ENCODE measurements around the gene TMEM116. TPM values are rescaled to one million over a fixed set of nuclear protein-coding genes. Genes with fewer than 3 reads are reported as not detected.

The TMEM116 gene
- total RNA-seq, 1 donor from 2014 or later, result 10.7 TPM

- no peaks in the 10 kb centered on the region for H3K36me3 ChIP-seq (ENCODE audit: control insufficient read depth, insufficient read depth, low read length)
- no peak for TF ChIP-seq CTCF (IDR thresholded peaks at IDR 0.05; ENCODE audit: insufficient read depth, low read length, poor library complexity, severe bottlenecking)
- DNase-seq (ENCODE audit: low read depth), result no peak
- H3K27me3 ChIP-seq (ENCODE audit: control insufficient read depth, insufficient read depth, low read length), result no peaks in the 10 kb centered on the region
- no peak overlapping the region for H3K4me3 ChIP-seq (ENCODE audit: low read depth, low read length)
Measured at GRCh38 chr12:111904446-111904975, 108.5 kb downstream of the TMEM116 start.

DNA sequence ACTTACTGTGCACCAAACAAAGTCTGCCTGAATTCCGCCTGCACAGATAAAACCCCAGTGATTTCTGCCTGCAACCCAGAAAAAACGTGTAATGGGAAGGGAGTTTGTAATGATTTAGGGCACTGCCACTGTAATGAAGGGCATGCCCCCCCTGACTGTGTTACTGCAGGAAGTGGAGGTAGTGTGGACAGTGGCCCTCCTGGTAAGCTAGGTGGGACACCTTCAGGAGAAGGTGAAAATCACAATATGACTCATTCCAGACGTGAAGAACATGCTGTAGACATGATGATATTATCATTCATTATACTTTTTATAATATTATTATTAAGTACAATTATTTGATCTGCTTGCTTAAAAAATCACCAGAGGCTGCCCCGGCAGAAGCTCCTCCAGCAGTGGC lies 111.8 kb downstream of the TMEM116 start:
- Histone ChIP-seq H3K27me3 (ENCODE audit: control insufficient read depth, insufficient read depth, low read length) (no peaks in the 10 kb centered on the region), H3K36me3 (ENCODE audit: control insufficient read depth, insufficient read depth, low read length) (no peaks in the 10 kb centered on the region), H3K4me3 (ENCODE audit: low read depth, low read length) (no peak overlapping the region)
- TF ChIP-seq CTCF (IDR thresholded peaks at IDR 0.05; ENCODE audit: insufficient read depth, low read length, poor library complexity, severe bottlenecking), result no peak
- no peak for DNase-seq (ENCODE audit: low read depth)

DNA sequence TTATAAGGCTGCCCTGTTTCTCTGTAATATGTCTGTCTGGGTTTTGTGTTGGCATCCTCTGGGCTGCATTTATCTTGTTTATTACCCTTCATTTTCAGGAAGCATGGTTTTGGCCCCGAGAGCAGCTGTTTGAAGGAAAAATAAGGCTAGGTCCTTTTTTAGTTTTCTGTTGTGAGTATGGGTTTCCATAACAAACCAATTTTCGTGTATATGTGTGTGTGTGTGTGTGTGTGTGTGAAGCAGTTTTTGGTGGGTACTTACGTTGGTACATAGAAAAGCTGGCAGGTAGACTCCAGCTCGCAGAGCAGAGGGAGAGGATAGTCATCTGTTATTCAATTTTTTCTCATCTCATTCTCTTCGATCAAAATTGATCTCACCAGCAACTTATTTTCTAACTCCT lies 118.4 kb downstream of the TMEM116 start:
- no peak for DNase-seq (ENCODE audit: low read depth)
- no peak for TF ChIP-seq CTCF (IDR thresholded peaks at IDR 0.05; ENCODE audit: insufficient read depth, low read length, poor library complexity, severe bottlenecking)
- Histone ChIP-seq H3K27me3 (ENCODE audit: control insufficient read depth, insufficient read depth, low read length) (no peaks in the 10 kb centered on the region), H3K36me3 (ENCODE audit: control insufficient read depth, insufficient read depth, low read length) (no peaks in the 10 kb centered on the region), H3K4me3 (ENCODE audit: low read depth, low read length) (no peak overlapping the region)

GRCh38 chr12:111893287-111893686 lies 119.7 kb downstream of the TMEM116 start:
- no peaks in the 10 kb centered on the region for H3K36me3 ChIP-seq (ENCODE audit: control insufficient read depth, insufficient read depth, low read length)

DNA sequence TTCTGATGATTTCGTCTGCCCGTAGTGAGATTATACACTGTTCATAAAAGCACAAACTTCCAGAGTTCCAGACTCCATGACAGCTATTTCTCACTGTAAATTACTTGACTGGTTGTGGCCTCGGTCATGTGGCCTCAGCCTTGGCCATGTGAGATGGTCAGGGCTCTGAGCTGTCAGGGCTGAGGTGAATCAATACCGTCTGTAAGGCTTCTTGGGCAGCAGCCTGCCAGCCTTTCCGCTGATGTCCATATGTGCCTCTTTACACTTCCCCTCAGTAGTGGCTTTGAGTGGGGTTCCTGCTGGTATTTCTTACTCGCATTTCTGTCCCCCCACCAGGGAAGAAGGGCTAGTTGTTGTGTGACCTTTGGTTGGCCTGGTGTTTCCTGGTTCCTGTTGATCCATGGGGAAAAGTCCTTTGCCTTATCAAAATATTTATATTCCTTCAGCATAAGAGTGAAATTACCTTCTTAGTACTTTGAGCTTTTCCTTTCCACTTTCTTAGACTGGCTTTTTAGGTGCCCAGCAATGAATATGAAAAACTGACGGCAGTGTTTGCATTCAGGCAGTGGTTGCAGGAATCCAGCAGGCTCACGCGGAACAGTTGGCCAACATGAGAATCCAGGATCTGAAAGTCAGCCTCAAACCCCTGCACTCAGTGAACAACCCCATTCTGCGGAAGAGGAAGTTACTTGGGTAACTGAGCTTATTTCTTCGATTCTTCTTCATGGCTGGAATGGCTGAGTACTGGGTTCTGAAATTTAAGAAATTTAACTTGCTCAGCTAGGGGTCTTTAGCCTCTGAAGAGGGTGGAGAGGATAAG lies 124.8 kb downstream of the TMEM116 start:
- H3K36me3 ChIP-seq (ENCODE audit: control insufficient read depth, insufficient read depth, low read length), result no peaks in the 10 kb centered on the region
- no peak overlapping the region for H3K4me3 ChIP-seq (ENCODE audit: low read depth, low read length)
- DNase-seq (ENCODE audit: low read depth), result no peak
- no peaks in the 10 kb centered on the region for H3K27me3 ChIP-seq (ENCODE audit: control insufficient read depth, insufficient read depth, low read length)
- TF ChIP-seq CTCF (IDR thresholded peaks at IDR 0.05; ENCODE audit: insufficient read depth, low read length, poor library complexity, severe bottlenecking), result no peak

More at GRCh38 chr12:111893287-111893686, 119.7 kb downstream of the TMEM116 start:
- Histone ChIP-seq H3K4me3 (ENCODE audit: low read depth, low read length) (no peak overlapping the region), H3K27me3 (ENCODE audit: control insufficient read depth, insufficient read depth, low read length) (no peaks in the 10 kb centered on the region)
- TF ChIP-seq CTCF (IDR thresholded peaks at IDR 0.05; ENCODE audit: insufficient read depth, low read length, poor library complexity, severe bottlenecking), result no peak
- no peak for DNase-seq (ENCODE audit: low read depth)

Measured in kidney epithelial cell (primary cell).